ENCODE data around the gene HAPLN2.

GRCh38 chr1:156648951-156649350, 29.7 kb downstream of the HAPLN2 start:
- TF ChIP-seq EZH2 (IDR thresholded peaks at IDR 0.05) (no peak), CTCF (IDR thresholded peaks at IDR 0.05) (no peak), EZH2phosphoT487 (IDR thresholded peaks at IDR 0.05) (no peak)

Data from neural progenitor cell (in vitro differentiated cells).